GDM1 (cell line): ENCODE results near the gene SUPT3H.

Source experiments
- DNase-seq: peaks from one replicate; lab custom pipeline; 2025; lab: John Stamatoyannopoulos, UW

Gene SUPT3H

GRCh38 chr6:44833248-44833647, 544.5 kb downstream of the SUPT3H start:
- no peak for DNase-seq

GRCh38 chr6:44831002-44831610, 546.6 kb downstream of the SUPT3H start:
- DNase-seq, result no peak

GRCh38 chr6:44829836-44830235, 547.9 kb downstream of the SUPT3H start:
- no peak for DNase-seq

- DNase-seq, result peak; percentile 4
Observed at GRCh38 chr6:44828780-44829179, 549.0 kb downstream of the SUPT3H start.

- DNase-seq, result no peak
Observed at GRCh38 chr6:44826025-44826676, 551.6 kb downstream of the SUPT3H start.

GRCh38 chr6:44825273-44825672, 552.5 kb downstream of the SUPT3H start:
- DNase-seq, result no peak

GRCh38 chr6:44824567-44824966, 553.2 kb downstream of the SUPT3H start:
- DNase-seq, result no peak

- DNase-seq, result no peak
Observed at GRCh38 chr6:44820759-44821158, 557.0 kb downstream of the SUPT3H start.

- DNase-seq, result no peak
Observed at GRCh38 chr6:44820321-44820720, 557.4 kb downstream of the SUPT3H start.

- DNase-seq, result no peak
Observed at GRCh38 chr6:44811456-44811855, 566.3 kb downstream of the SUPT3H start.

GRCh38 chr6:44809258-44809657, 568.5 kb downstream of the SUPT3H start:
- no peak for DNase-seq

- no peak for DNase-seq
Observed at GRCh38 chr6:44808148-44808547, 569.6 kb downstream of the SUPT3H start.

- no peak for DNase-seq
Observed at GRCh38 chr6:44806656-44807055, 571.1 kb downstream of the SUPT3H start.

- no peak for DNase-seq
Observed at GRCh38 chr6:44805238-44805846, 572.4 kb downstream of the SUPT3H start.

- no peak for DNase-seq
Observed at GRCh38 chr6:44804546-44805159, 573.1 kb downstream of the SUPT3H start.

GRCh38 chr6:44804016-44804415, 573.7 kb downstream of the SUPT3H start:
- DNase-seq, result no peak

- DNase-seq, result no peak
Observed at GRCh38 chr6:44800784-44801592, 576.7 kb downstream of the SUPT3H start.

GRCh38 chr6:44800171-44800783, 577.5 kb downstream of the SUPT3H start:
- no peak for DNase-seq

GRCh38 chr6:44797746-44798145, 580.0 kb downstream of the SUPT3H start:
- DNase-seq, result no peak

GRCh38 chr6:44795326-44795725, 582.4 kb downstream of the SUPT3H start:
- no peak for DNase-seq

- no peak for DNase-seq
Observed at GRCh38 chr6:44789806-44790205, 587.9 kb downstream of the SUPT3H start.

- no peak for DNase-seq
Observed at GRCh38 chr6:44789061-44789460, 588.7 kb downstream of the SUPT3H start.
